B cell (primary cell): Measurements from ENCODE around the gene METAP1D.

Experiments used
- CTCF ChIP-seq: fragments of 200-600 bp; IDR thresholded peaks from one replicate; pipeline ENCODE4 v1.8.0; 2022; ENCODE audit warnings: antibody characterized with exemption, mild to moderate bottlenecking
- EZH2 ChIP-seq: IDR thresholded peaks from 2 replicates; pipeline ENCODE4 v1.6.1; 2012; ENCODE audit warnings: borderline replicate concordance, low read depth, mild to moderate bottlenecking, moderate library complexity, low read length; ENCODE audit not compliant: insufficient read depth, poor library complexity, severe bottlenecking

- TF ChIP-seq CTCF (no peak), EZH2 (no peak)
These were observed 85.9 kb downstream of the METAP1D start, which contains the start of gene DLX1 for GRCh38 chr2:172085460-172086159.
